Panc1 (cell line): ENCODE results near the gene MT1B. TPM values are rescaled to one million over a fixed set of nuclear protein-coding genes. Genes with fewer than 3 reads are reported as not detected.

Experiments used
- total RNA-seq: library from RNA; stranded (reverse); gene quantifications from one replicate; pipeline ENCODE4 v1.2.1, GENCODE V29; 2021; ENCODE audit not compliant: unreplicated experiment

MT1B gene
- total RNA-seq, 1 experiment from 2014 or later: not detected

Other genes with a start within 250 kb of the MT1B start
- 89.6 TPM for gene AMFR, start 226.3 kb upstream of the MT1B start, total RNA-seq
- 97.6 TPM for gene NUDT21, start 200.6 kb upstream of the MT1B start, total RNA-seq
- 35.8 TPM for gene OGFOD1, start 200.3 kb upstream of the MT1B start, total RNA-seq
- gene BBS2, start 131.9 kb upstream of the MT1B start, total RNA-seq: 24.0 TPM
- gene MT4, start 86.8 kb upstream of the MT1B start, total RNA-seq: not detected
- not detected for gene MT3, start 62.4 kb upstream of the MT1B start, total RNA-seq
- 673 TPM for gene MT2A, start 43.3 kb upstream of the MT1B start, total RNA-seq
- gene MT1E, start 26.1 kb upstream of the MT1B start, total RNA-seq: 170 TPM
- gene MT1M, start 19.2 kb upstream of the MT1B start, total RNA-seq: 1.8 TPM
- gene MT1A, start 13.2 kb upstream of the MT1B start, total RNA-seq: 52.1 TPM
- 2.1 TPM for gene MT1F, start 6.1 kb downstream of the MT1B start, total RNA-seq
- gene MT1G, start 16.2 kb downstream of the MT1B start, total RNA-seq: 2.2 TPM
- gene MT1H, start 17.9 kb downstream of the MT1B start, total RNA-seq: not detected
- gene MT1X, start 30.6 kb downstream of the MT1B start, total RNA-seq: 25.9 TPM
- 88.5 TPM for gene NUP93, start 78.2 kb downstream of the MT1B start, total RNA-seq
- 0.15 TPM for gene SLC12A3, start 213.3 kb downstream of the MT1B start, total RNA-seq